Transverse colon (tissue), 4 donors: ENCODE measurements around the gene DTNA. TPM values are rescaled to one million over a fixed set of nuclear protein-coding genes. Genes with fewer than 3 reads are reported as not detected.

Experiments used
- DNase-seq: peaks from one replicate; pipeline ENCODE4 v3.0.0-alpha.2; 2019
- H3K27ac ChIP-seq, 4 donors: fragments of 200-600 bp; sonication (generic); 2 replicates each; pipeline ENCODE4 v1.5.1; 2016 to 2018; ENCODE audit warnings: inconsistent platforms in 4 of 4
- H3K27me3 ChIP-seq: fragments of 200-600 bp; sonication (generic); 2 replicates; pipeline ENCODE4 v1.5.1; 2017; ENCODE audit warnings: inconsistent platforms
- H3K36me3 ChIP-seq, 4 donors: fragments of 200-600 bp; sonication (generic); 2 replicates each; pipeline ENCODE4 v1.5.1; 2017 to 2019; ENCODE audit warnings: inconsistent platforms in 4 of 4
- H3K4me1 ChIP-seq, 4 donors: fragments of 200-600 bp; sonication (generic); 2 replicates each; pipeline ENCODE4 v1.5.1; 2017 to 2020; ENCODE audit warnings: inconsistent platforms in 4 of 4
- H3K4me3 ChIP-seq, 4 donors: fragments of 200-600 bp; sonication (generic); 1 replicate in 1 of 4; 2 replicates in 3 of 4; pipeline versions ENCODE4 v1.5.1 to v1.6.1; 2017 to 2019; ENCODE audit warnings: inconsistent platforms in 4 of 4
- H3K9me3 ChIP-seq, 2 donors: fragments of 200-600 bp; sonication (generic); 2 replicates each; pipeline ENCODE4 v1.5.1; 2017 to 2019; ENCODE audit warnings: inconsistent platforms in 2 of 2
- EP300 ChIP-seq: sonication (generic); formaldehyde crosslinking; IDR thresholded peaks from one replicate; pipeline ENCODE4 v1.6.1; 2017; ENCODE audit warnings: antibody characterized with exemption, low read depth
- POLR2A ChIP-seq: fragments of 450-650 bp; IDR thresholded peaks from one replicate; pipeline ENCODE4 v1.6.1; 2016; ENCODE audit warnings: antibody characterized with exemption, mild to moderate bottlenecking, moderate library complexity
- POLR2AphosphoS5 ChIP-seq, 3 donors: sonication (generic); formaldehyde crosslinking; IDR thresholded peaks; one replicate each; pipeline ENCODE4 v1.6.1; 2016; ENCODE audit warnings: antibody characterized with exemption in 3 of 3
- WGBS, 2 donors: methylation state at CpG; one replicate each; pipeline ENCODE4 v1.1.5; 2018; ENCODE audit warnings: low coverage in 1 of 2; 5-methylcytosine and 5-hydroxymethylcytosine counted together
- in situ Hi-C, 4 donors: fragments of 200-750 bp; cut with MboI; loops; one replicate each; pipeline versions ENCODE4 v1.15.0 to v1.15.1; 2017; ENCODE audit warnings: low sequenced_read_pairs in 3 of 4, low pct_ligation_motif_present in 1 of 4, low pct_unique_long_range_greater_than_20kb in 1 of 4
- intact Hi-C: fragments of 100-400 bp; cut with DNase I; formaldehyde crosslinking; loops from one replicate; pipeline ENCODE4 v1.15.1; 2023; ENCODE audit warnings: low total_unique reads
- total RNA-seq, 4 donors: library from RNA; depleted of rRNA; stranded (reverse); fragments of >200 nt; gene quantifications; one replicate each; pipeline ENCODE4 v1.1.0, GENCODE V29; 2016
- TF ChIP-seq, protein P1 (sequence below), 5 experiments: fragments of 200-600 bp in 3 of 5; fragments of 450-650 bp in 2 of 5; sonication (generic) in 3 of 5; IDR thresholded peaks; 1 replicate in 2 of 5; 2 replicates in 3 of 5; pipeline ENCODE4 v1.5.1; 2016 to 2017; ENCODE audit warnings: antibody characterized with exemption in 5 of 5, inconsistent platforms in 3 of 5, mild to moderate bottlenecking in 2 of 5, moderate library complexity in 1 of 5

Gene DTNA
- total RNA-seq, 4 donors from 2014 or later: 8.9 to 74.4 (median 15.1) TPM

DNA sequence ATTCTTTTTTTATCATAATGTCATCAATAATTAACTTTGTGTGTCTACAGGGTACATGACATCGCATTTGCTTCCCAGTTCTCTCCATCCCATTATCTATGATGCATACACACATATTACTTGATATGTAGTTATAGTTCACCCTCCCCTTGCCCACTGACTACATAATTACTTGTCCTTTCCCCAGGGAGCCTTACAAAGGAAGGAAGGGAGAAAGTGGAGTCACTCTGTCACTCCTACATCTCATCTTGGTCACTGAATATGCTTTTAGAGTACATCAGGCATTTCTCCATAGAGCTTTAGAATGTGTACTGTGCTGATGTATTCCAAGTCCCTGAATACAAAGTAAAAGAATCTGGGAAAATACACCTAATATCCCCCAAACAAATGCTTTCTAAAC, 6.0 kb upstream of the DTNA start:
- Histone ChIP-seq H3K27me3 (no peaks in the 10 kb centered on the region), H3K36me3 (no peaks in the 10 kb centered on the region), H3K27ac (no peak overlapping the region), H3K4me3 (no peak overlapping the region), H3K4me1 (peaks cover 0 to 27% (median 11%) of the 10 kb centered on the region in 4 donors), H3K9me3 (no peaks in the 10 kb centered on the region)
- no peak for DNase-seq
- intact Hi-C loops: no loop called here
- no peak for TF ChIP-seq POLR2A
- 64 to 83% methylated on average over 1 of the region's 1 CpG for WGBS, 2 donors
- in situ Hi-C loops: no loop called here

DNA sequence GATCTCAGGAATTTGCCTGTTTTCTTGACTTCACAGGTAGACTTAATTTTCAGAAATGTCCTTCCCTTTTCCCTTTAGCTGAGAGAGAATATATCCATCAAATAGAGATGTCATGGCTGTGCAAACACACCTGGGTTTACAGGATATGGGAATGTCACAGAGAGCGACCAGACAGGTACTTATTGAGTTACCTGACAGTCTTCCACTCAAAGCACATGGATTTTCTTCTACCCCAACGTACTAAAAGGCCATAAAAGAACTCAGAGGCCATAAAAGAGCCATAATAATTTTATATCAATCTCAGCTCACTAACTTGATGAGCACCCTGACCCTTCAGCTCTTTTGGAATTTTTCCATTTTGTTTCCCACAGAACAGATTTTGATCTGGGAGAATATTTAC, 5.3 kb upstream of the DTNA start:
- intact Hi-C loops (no loop called here), in situ Hi-C loops (no loop called here)
- 16 to 38% methylated on average over 2 of the region's 2 CpGs for WGBS, 2 donors
- Histone ChIP-seq H3K4me3 (no peak overlapping the region), H3K9me3 (no peaks in the 10 kb centered on the region), H3K27me3 (no peaks in the 10 kb centered on the region), H3K27ac (no peak overlapping the region), H3K4me1 (peaks cover 5 to 32% (median 11%) of the 10 kb centered on the region in 4 donors), H3K36me3 (no peaks in the 10 kb centered on the region)
- DNase-seq: no peak
- TF ChIP-seq POLR2AphosphoS5 (IDR thresholded peaks at IDR 0.05) (no peak), POLR2A (no peak), EP300 (no peak)
- TF ChIP-seq, protein P1, sequence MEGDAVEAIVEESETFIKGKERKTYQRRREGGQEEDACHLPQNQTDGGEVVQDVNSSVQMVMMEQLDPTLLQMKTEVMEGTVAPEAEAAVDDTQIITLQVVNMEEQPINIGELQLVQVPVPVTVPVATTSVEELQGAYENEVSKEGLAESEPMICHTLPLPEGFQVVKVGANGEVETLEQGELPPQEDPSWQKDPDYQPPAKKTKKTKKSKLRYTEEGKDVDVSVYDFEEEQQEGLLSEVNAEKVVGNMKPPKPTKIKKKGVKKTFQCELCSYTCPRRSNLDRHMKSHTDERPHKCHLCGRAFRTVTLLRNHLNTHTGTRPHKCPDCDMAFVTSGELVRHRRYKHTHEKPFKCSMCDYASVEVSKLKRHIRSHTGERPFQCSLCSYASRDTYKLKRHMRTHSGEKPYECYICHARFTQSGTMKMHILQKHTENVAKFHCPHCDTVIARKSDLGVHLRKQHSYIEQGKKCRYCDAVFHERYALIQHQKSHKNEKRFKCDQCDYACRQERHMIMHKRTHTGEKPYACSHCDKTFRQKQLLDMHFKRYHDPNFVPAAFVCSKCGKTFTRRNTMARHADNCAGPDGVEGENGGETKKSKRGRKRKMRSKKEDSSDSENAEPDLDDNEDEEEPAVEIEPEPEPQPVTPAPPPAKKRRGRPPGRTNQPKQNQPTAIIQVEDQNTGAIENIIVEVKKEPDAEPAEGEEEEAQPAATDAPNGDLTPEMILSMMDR (IDR thresholded peaks at IDR 0.05): no peak

DNA sequence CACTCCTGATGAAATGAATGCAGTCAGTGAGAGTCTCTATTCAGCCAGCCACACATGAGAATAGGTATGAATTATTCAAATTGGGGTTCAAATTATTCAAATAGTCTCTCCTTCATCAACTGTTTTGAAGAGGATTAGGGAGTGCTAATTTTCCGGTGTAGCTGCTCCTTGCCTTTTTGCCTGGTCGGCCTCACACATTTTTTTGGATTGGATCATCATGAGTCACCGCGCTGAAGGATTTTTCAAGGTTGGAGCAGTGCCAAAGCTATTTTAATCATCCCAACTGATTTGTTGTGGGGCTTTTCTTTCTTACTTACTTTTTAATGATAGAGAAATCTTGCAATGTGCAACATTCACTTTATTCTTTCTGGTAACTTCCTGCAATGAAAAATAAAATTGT, 2.4 kb upstream of the DTNA start:
- intact Hi-C loops (no loop called here), in situ Hi-C loops (no loop called here)
- 16 to 42% methylated on average over 4 of the region's 4 CpGs for WGBS, 2 donors

DNA sequence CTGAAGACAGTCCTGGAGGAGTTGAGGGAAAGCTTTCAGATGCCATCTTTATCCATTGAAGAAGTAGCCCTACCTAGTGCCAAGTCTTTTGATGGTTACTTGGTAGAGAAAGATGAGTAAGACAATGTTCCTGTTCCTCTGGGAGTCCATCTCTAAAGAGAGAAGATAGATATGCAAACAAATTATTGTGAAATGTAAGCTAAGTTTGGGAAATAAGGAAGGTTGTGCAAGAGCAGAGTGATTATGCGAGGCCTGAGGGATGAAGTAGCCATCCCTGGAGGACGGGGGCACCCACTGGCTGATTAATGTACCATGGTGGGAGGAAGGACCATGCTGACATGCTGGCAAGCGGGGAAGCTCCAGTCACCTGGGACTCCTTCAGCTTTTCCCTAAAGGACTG, 994 bp upstream of the DTNA start:
- Histone ChIP-seq H3K36me3 (no peaks in the 10 kb centered on the region), H3K9me3 (no peaks in the 10 kb centered on the region), H3K27me3 (no peaks in the 10 kb centered on the region), H3K4me3 (no peak overlapping the region), H3K4me1 (peaks cover 6 to 51% (median 15%) of the 10 kb centered on the region in 4 donors), H3K27ac (peak overlapping the region; percentile 60 to 82 (median 74))
- intact Hi-C loops: no loop called here
- 46 to 70% methylated on average over 2 to 3 of the region's 3 CpGs for WGBS, 2 donors
- no peak for DNase-seq
- TF ChIP-seq EP300: peak; percentile 4
- TF ChIP-seq POLR2AphosphoS5 (IDR thresholded peaks at IDR 0.05): peak in 2 of 3 donors; percentile 64 to 84
- TF ChIP-seq POLR2A: no peak
- TF ChIP-seq, protein P1 (IDR thresholded peaks at IDR 0.05): no peak
- in situ Hi-C loops: no loop called here

More for the DNA sequence above, 2.4 kb upstream of the DTNA start:
- peak; percentile 32 for DNase-seq
- Histone ChIP-seq H3K4me1 (peaks cover 6 to 51% (median 15%) of the 10 kb centered on the region in 4 donors), H3K27ac (peak overlapping the region; percentile 60 to 82 (median 74)), H3K36me3 (no peaks in the 10 kb centered on the region), H3K4me3 (no peak overlapping the region), H3K9me3 (no peaks in the 10 kb centered on the region), H3K27me3 (no peaks in the 10 kb centered on the region)
- TF ChIP-seq, protein P1 (IDR thresholded peaks at IDR 0.05): no peak
- TF ChIP-seq EP300: no peak
- TF ChIP-seq POLR2A: no peak
- peak; percentile 41 to 52 (median 50) for TF ChIP-seq POLR2AphosphoS5 (IDR thresholded peaks at IDR 0.05)

DNA sequence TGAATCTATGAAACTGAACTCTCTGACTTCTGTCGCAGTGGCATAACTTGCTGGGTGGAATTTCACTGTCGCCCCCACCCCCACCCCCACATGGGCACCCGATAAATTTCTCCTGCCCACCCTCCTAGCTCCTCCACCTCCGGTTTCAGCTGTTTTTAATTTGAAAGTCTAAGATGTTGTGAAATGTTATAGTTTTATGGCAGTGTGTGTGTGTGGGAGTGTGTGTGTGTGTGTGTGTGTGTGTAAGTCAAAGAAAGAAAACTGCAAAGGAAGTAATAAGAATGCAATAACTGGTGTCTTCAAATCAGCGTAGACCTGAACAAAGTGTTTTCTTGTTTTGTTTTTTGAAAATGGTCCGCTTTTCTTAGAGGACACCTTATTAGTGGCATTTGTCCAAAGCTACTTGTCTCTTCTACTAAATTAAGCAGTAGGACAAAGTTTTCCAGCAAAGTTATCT, 388 bp downstream of the DTNA start:
- Histone ChIP-seq H3K36me3 (no peaks in the 10 kb centered on the region), H3K9me3 (no peaks in the 10 kb centered on the region), H3K27me3 (no peaks in the 10 kb centered on the region), H3K4me1 (peaks cover 6 to 46% (median 15%) of the 10 kb centered on the region in 4 donors), H3K27ac (peak overlapping the region; percentile 60 to 82 (median 74)), H3K4me3 (peak overlapping the region in 2 of 4 donors; percentile 5 to 8)
- no peak for DNase-seq
- 10 to 28% methylated on average over 2 to 6 of the region's 6 CpGs for WGBS, 2 donors
- in situ Hi-C loops: no loop called here
- intact Hi-C loops: no loop called here
- no peak for TF ChIP-seq POLR2AphosphoS5 (IDR thresholded peaks at IDR 0.05)
- TF ChIP-seq POLR2A: no peak
- TF ChIP-seq, protein P1 (IDR thresholded peaks at IDR 0.05): no peak
- TF ChIP-seq EP300: no peak
